WERI-Rb-1 (cell line): ENCODE measurements around the gene DLST.

Source experiments
- DNase-seq: peaks from one replicate; pipeline ENCODE4 v3.0.0-alpha.2; 2020
- H3K27ac ChIP-seq: fragments of 250-450 bp; sonication (Bioruptor Pico); 2 replicates; pipeline ENCODE4 v1.5.1; 2020; ENCODE audit warnings: mild to moderate bottlenecking, moderate library complexity
- H3K27me3 ChIP-seq: fragments of 250-450 bp; sonication (Bioruptor Pico); 2 replicates; pipeline ENCODE4 v1.5.1; 2021; ENCODE audit warnings: mild to moderate bottlenecking, low read depth, moderate library complexity; ENCODE audit not compliant: insufficient read depth, severe bottlenecking
- H3K36me3 ChIP-seq: fragments of 250-450 bp; sonication (Bioruptor Pico); 2 replicates; pipeline ENCODE4 v1.5.1; 2020; ENCODE audit warnings: mild to moderate bottlenecking, moderate library complexity
- H3K4me3 ChIP-seq: 2 replicates; pipeline ENCODE4 v1.5.1; 2011; ENCODE audit warnings: low read depth, mild to moderate bottlenecking, control low read depth, low read length
- H3K9me3 ChIP-seq: fragments of 250-450 bp; sonication (Bioruptor Pico); 2 replicates; pipeline ENCODE4 v1.5.1; 2021; ENCODE audit warnings: mild to moderate bottlenecking, moderate library complexity; ENCODE audit not compliant: severe bottlenecking
- TF ChIP-seq, protein P1 (sequence below): IDR thresholded peaks from 2 replicates; pipeline ENCODE4 v1.5.1; 2011; ENCODE audit warnings: low read depth, mild to moderate bottlenecking, control low read depth, inconsistent platforms, low read length

Gene DLST

DNA sequence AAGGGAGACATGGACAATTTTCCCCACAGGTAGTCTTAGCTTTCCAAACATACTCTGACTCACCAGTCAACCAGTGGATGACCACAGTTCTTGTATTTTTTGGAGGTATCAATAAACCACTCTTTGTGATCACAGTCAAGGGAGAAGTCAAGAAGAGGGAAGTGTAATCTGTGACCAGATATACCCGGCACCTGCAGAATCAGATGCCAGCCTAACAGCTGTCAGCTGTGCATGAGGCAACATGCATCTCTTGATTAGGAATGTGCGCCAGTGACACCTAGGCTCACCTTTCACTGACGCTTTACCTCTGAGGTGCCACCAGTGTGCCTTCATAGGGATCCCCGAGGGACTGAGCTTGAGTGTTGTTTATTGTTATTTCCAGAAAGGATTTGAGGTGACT is 25.8 kb upstream of the DLST start:
- Histone ChIP-seq H3K27ac (no peak overlapping the region), H3K36me3 (no peaks in the 10 kb centered on the region), H3K27me3 (no peaks in the 10 kb centered on the region), H3K4me3 (no peak overlapping the region), H3K9me3 (no peaks in the 10 kb centered on the region)
- DNase-seq, result no peak
- TF ChIP-seq, protein P1, sequence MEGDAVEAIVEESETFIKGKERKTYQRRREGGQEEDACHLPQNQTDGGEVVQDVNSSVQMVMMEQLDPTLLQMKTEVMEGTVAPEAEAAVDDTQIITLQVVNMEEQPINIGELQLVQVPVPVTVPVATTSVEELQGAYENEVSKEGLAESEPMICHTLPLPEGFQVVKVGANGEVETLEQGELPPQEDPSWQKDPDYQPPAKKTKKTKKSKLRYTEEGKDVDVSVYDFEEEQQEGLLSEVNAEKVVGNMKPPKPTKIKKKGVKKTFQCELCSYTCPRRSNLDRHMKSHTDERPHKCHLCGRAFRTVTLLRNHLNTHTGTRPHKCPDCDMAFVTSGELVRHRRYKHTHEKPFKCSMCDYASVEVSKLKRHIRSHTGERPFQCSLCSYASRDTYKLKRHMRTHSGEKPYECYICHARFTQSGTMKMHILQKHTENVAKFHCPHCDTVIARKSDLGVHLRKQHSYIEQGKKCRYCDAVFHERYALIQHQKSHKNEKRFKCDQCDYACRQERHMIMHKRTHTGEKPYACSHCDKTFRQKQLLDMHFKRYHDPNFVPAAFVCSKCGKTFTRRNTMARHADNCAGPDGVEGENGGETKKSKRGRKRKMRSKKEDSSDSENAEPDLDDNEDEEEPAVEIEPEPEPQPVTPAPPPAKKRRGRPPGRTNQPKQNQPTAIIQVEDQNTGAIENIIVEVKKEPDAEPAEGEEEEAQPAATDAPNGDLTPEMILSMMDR, result no peak

DNA sequence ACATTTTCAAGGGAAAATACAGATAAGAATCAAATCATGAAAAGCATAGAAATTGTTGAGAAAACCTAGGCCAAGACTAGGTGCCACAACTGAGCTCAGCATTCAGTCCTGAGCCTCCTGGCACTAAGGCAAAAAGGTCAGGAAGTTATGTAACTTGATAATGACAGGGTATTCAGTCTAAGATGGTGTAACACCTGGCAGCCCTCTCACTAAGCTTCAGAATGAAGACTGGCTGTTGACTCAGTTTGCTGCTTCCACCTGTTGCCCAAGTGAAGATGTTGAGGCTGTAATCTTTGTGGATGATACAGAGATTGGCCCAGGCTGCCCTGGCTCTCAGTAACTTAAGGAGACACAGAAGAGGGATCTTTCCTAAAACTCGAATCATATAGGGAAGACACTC is 25.4 kb upstream of the DLST start:
- TF ChIP-seq, protein P1, result no peak

DNA sequence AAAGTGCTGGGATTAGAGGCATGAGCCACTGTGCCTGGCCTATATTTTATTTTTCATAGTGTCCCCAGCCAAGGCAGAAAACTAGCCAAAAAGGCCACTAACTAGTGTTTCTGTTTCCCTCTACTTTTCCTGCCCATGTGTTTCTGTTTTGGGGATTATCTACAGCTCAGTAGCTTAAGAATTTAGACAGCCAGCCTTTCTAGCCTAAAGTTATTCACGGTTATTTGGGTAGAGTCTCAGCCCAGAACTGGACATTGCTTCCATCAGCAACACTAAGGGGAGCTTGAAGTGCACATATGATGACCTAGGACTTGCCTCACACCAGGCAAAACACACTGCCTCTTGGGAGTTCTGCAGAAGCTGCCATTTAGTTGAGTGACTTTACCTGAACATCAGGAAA is 23.7 kb upstream of the DLST start:
- H3K36me3 ChIP-seq, result no peaks in the 10 kb centered on the region
- H3K27ac ChIP-seq, result no peak overlapping the region
- no peak overlapping the region for H3K4me3 ChIP-seq
- H3K27me3 ChIP-seq, result no peaks in the 10 kb centered on the region
- TF ChIP-seq, protein P1, result no peak
- no peak for DNase-seq
- no peaks in the 10 kb centered on the region for H3K9me3 ChIP-seq

More for the DNA sequence above, 25.4 kb upstream of the DLST start:
- no peak for DNase-seq
- no peak overlapping the region for H3K4me3 ChIP-seq
- H3K9me3 ChIP-seq, result no peaks in the 10 kb centered on the region
- no peaks in the 10 kb centered on the region for H3K27me3 ChIP-seq
- H3K27ac ChIP-seq, result no peak overlapping the region
- no peaks in the 10 kb centered on the region for H3K36me3 ChIP-seq

DNA sequence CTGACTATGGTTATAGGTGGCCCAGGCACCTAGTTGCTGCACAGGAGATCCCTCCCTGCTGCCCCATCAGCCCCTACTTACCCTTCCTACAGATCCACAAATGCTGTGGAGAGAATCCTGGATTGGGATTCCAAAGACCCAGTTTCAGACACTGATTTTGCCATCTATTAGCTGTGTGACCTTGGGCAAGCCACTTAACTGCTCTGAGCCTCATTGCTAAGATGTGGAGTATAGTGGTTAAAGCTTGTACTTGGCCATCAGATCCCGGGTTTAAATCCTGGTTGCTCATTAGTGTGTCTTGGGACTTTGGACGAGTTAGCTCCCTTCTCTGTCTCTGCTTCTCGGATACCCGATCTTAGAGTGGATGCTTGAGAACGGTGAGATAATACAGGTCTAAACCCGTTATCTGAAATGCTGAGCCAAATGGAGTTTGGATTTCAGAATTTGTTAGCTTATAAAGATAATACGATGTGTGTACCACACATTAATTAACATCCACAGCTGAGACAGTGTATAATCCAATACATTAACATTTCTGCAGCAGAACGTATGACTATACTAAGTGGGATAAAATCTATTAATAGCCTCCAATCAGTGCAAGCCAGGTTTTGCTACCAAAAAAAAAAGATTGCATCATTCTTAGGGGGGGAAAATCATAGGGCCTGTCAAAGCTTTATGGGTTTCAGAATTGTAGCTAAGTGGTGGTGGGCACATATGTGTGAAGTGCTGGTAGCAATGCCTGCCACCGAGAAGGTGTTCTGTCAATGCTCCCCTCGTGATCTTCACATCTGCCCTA is 21.8 kb upstream of the DLST start:
- no peak for DNase-seq
- H3K36me3 ChIP-seq, result no peaks in the 10 kb centered on the region
- H3K4me3 ChIP-seq, result no peak overlapping the region
- TF ChIP-seq, protein P1, result no peak
- H3K27me3 ChIP-seq, result no peaks in the 10 kb centered on the region
- H3K27ac ChIP-seq, result no peak overlapping the region
- H3K9me3 ChIP-seq, result no peaks in the 10 kb centered on the region

DNA sequence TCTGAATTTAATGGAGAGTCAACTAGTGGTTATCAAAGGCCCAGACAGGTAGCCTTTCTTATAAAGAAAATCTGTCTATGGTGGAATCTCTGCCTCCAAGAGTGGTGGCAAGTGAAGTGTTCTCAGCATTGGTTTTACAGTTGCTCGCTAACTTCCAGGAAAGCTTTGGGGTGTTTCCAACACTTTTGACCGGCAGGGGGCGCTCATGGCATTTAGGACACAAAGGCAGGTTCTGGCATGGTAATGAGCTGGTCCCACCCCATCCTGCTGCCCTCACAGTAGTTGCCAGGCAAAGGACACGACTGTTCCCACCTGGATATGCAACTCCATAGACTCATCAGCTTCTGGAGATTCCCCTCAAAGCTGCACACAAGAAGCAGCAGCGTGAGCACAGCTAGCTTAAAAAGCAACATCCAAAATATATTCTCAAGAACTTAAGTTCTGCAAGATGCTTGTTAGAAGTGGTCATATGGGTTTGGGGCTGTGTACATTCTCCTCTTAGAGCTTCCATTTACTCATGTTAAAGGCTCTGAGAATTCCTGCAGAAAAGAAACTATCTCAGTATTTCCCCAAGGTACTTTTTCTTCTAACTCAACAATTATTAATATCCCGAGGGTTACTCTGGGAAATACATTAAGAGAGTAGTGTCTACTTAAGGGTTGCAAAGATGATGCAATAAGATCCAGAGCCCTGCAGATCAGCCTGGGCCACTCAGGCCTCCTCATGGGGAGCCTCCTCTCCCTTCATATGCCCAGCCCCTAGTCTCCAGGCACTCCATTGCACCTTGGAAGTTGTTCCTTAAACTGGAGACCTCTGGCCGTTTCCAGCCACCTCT is 20.6 kb upstream of the DLST start:
- TF ChIP-seq, protein P1, result peak; percentile 81
- H3K9me3 ChIP-seq, result no peaks in the 10 kb centered on the region
- no peaks in the 10 kb centered on the region for H3K36me3 ChIP-seq
- no peaks in the 10 kb centered on the region for H3K27me3 ChIP-seq
- peak; percentile 89 for DNase-seq
- no peak overlapping the region for H3K4me3 ChIP-seq
- H3K27ac ChIP-seq, result no peak overlapping the region
